Left ventricle myocardium inferior (tissue), 1 donor: ENCODE data around the gene TRAFD1. TPM values are rescaled to one million over a fixed set of nuclear protein-coding genes. Genes with fewer than 3 reads are reported as not detected.
A peak's percentile ranks its signal among the peaks of the same experiment; 100 is the strongest.
"Not testable (repeated sequence)": the region's sequence is repeated elsewhere in the genome, so short reads cannot be mapped to it uniquely, and the experiment has no call there.

ENCODE experiments used
- DNase-seq: peaks from one replicate; pipeline ENCODE4 v3.0.0-alpha.2; 2020
- H3K27ac ChIP-seq: fragments of 200-600 bp; replicated peaks from 2 replicates; pipeline ENCODE4 v1.8.0; 2021
- H3K27me3 ChIP-seq: fragments of 200-600 bp; 2 replicates; pipeline ENCODE4 v1.8.0; 2021; ENCODE audit warnings: low read depth
- H3K36me3 ChIP-seq: fragments of 200-600 bp; 2 replicates; pipeline ENCODE4 v1.8.0; 2021
- H3K4me1 ChIP-seq: fragments of 200-600 bp; 2 replicates; pipeline ENCODE4 v1.8.0; 2021
- H3K4me3 ChIP-seq: fragments of 200-600 bp; 2 replicates; pipeline ENCODE4 v1.8.0; 2021; ENCODE audit warnings: mild to moderate bottlenecking, moderate library complexity
- H3K9me3 ChIP-seq: fragments of 200-600 bp; replicated peaks from 2 replicates; pipeline ENCODE4 v1.8.0; 2021
- intact Hi-C: fragments of 100-400 bp; cut with micrococcal nuclease; formaldehyde crosslinking; loops from one replicate; pipeline ENCODE4 v1.11.0; 2022
- total RNA-seq: library from RNA; stranded (reverse); fragmentation: NEBNext Ultra II Directional; extraction: Animal tissue kit (Norgen Biotek cat#: 25700); gene quantifications from one replicate; pipeline ENCODE4 v1.2.1, GENCODE V29; 2021
- TF ChIP-seq, protein P1 (sequence below): fragments of 200-600 bp; IDR thresholded peaks from 2 replicates; pipeline ENCODE4 v1.8.0; 2021; ENCODE audit warnings: antibody characterized with exemption, mild to moderate bottlenecking, borderline replicate concordance
- donor health status: DM: no; HTN: yes; CAD: no; lungs with severe emphysema.

TRAFD1 gene
- total RNA-seq, 1 donor from 2014 or later = 19.8 TPM

DNA sequence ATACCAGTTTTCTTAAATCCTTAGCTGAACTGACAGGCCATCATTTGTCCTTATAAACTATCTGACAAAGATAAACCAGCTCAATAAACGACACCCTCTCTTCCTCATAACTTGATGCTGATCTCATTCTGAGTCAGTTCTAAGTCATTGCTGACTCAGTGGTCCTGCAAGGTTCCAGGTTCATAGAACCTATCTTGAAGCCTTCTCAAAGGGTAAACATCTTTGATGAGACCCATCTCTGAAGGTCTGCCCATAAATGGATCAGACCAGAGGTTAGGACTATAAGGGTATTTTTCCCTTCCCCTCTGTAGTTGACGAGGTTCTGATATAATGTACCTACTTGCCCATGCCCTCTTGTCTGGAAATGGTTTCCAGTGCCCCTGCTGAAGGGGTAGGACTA is 28.7 kb upstream of the TRAFD1 start:
- intact Hi-C loops = no loop called here
- no peak for DNase-seq
- H3K27ac ChIP-seq = no peak overlapping the region
- no peaks in the 10 kb centered on the region for H3K27me3 ChIP-seq
- TF ChIP-seq, protein P1, sequence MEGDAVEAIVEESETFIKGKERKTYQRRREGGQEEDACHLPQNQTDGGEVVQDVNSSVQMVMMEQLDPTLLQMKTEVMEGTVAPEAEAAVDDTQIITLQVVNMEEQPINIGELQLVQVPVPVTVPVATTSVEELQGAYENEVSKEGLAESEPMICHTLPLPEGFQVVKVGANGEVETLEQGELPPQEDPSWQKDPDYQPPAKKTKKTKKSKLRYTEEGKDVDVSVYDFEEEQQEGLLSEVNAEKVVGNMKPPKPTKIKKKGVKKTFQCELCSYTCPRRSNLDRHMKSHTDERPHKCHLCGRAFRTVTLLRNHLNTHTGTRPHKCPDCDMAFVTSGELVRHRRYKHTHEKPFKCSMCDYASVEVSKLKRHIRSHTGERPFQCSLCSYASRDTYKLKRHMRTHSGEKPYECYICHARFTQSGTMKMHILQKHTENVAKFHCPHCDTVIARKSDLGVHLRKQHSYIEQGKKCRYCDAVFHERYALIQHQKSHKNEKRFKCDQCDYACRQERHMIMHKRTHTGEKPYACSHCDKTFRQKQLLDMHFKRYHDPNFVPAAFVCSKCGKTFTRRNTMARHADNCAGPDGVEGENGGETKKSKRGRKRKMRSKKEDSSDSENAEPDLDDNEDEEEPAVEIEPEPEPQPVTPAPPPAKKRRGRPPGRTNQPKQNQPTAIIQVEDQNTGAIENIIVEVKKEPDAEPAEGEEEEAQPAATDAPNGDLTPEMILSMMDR = no peak
- H3K36me3 ChIP-seq = peaks cover 48% of the 10 kb centered on the region
- H3K4me3 ChIP-seq = no peak overlapping the region
- peaks cover 18% of the 10 kb centered on the region for H3K4me1 ChIP-seq
- H3K9me3 ChIP-seq = no peaks in the 10 kb centered on the region

DNA sequence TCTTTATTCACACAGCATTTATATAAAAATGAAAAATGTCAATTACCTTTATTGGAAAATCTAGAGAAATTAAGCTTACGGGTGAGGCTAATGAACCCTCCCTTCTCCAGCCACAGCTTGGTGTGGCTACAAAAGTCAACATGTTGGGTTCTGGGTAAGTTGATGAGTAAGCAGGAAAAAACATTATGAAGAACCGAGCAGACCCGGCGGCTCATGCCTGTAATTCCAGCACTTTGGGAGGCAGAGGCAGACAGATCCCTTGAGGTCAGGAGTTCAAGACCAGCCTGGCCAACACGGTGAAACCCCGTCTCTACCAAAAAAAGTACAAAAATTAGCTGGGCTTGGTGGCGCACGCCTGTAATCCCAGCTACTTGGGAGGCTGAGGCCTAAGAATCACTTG is 27.7 kb upstream of the TRAFD1 start:
- TF ChIP-seq, protein P1 = no peak
- no peak overlapping the region for H3K27ac ChIP-seq
- no peaks in the 10 kb centered on the region for H3K27me3 ChIP-seq
- no peak for DNase-seq
- H3K9me3 ChIP-seq = no peaks in the 10 kb centered on the region
- intact Hi-C loops = no loop called here
- no peak overlapping the region for H3K4me3 ChIP-seq
- H3K4me1 ChIP-seq = peaks cover 19% of the 10 kb centered on the region
- peaks cover 38% of the 10 kb centered on the region for H3K36me3 ChIP-seq

DNA sequence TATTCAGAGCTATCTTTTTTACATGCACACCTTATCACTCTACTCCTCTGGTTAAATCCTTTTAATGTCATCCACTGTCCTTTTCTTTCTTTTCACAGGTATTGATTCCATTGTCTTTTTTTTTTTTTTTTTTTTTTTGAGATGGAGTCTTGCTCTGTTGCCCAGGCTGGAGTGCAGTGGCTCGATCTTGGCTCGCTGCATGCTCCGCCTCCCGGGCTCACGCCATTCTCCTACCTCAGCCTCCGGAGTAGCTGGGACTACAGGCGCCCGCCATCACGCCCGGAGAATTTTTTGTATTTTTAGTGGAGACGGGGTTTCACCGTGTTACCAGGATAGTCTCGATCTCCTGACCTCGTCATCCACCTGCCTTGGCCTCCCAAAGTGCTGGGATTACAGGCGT is 24.9 kb upstream of the TRAFD1 start:
- peaks cover 35% of the 10 kb centered on the region for H3K36me3 ChIP-seq
- H3K9me3 ChIP-seq, intact Hi-C loops, DNase-seq, H3K4me3 ChIP-seq, H3K27ac ChIP-seq, H3K27me3 ChIP-seq: not testable (repeated sequence)
- peaks cover 44% of the 10 kb centered on the region for H3K4me1 ChIP-seq

DNA sequence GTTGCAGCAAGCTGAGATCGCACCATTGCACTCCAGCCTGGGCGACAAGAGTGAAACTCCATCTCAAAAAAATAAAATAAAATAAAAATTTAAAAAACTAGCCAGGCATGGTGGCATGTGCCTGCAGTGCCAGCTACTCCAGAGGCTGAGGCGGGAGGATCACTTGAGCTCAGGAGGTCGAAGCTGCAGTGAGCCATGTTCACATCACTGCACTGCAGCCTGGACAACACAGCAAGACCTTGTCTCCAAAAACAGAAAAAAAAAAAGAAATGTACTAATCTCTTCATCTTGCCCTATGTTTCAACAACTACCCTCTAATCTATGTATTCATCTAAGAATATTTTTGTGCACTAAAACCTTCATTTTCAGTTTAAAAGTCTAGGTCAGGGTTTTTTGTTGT is 23.2 kb upstream of the TRAFD1 start:
- Histone ChIP-seq H3K4me1 (peaks cover 46% of the 10 kb centered on the region), H3K27ac (no peak overlapping the region), H3K27me3 (no peaks in the 10 kb centered on the region), H3K9me3 (no peaks in the 10 kb centered on the region), H3K4me3 (no peak overlapping the region), H3K36me3 (peaks cover 29% of the 10 kb centered on the region)
- intact Hi-C loops = no loop called here
- TF ChIP-seq, protein P1 = no peak
- no peak for DNase-seq

DNA sequence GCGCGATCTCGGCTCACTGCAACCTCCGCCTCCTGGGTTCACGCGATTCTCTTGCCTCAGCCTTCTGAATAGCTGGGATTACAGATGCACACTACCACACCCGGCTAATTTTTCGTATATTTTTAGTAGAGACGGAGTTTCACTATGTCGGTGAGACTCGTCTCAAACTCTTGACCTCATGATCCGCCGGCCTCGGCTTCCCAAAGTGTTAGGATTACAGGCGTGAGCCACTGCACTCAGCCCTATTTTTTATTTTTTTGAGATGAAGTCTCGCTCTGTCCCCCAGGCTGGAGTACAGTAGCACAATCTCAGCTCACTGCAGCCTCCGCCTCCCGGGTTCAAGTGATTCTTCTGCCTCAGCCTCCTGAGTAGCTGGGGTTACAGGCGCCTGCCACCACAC is 22.6 kb upstream of the TRAFD1 start:
- H3K9me3 ChIP-seq, DNase-seq, H3K27me3 ChIP-seq, H3K4me3 ChIP-seq, intact Hi-C loops: not testable (repeated sequence)
- H3K36me3 ChIP-seq = peaks cover 28% of the 10 kb centered on the region
- peaks cover 52% of the 10 kb centered on the region for H3K4me1 ChIP-seq
- H3K27ac ChIP-seq = peak overlapping the region; percentile 3

DNA sequence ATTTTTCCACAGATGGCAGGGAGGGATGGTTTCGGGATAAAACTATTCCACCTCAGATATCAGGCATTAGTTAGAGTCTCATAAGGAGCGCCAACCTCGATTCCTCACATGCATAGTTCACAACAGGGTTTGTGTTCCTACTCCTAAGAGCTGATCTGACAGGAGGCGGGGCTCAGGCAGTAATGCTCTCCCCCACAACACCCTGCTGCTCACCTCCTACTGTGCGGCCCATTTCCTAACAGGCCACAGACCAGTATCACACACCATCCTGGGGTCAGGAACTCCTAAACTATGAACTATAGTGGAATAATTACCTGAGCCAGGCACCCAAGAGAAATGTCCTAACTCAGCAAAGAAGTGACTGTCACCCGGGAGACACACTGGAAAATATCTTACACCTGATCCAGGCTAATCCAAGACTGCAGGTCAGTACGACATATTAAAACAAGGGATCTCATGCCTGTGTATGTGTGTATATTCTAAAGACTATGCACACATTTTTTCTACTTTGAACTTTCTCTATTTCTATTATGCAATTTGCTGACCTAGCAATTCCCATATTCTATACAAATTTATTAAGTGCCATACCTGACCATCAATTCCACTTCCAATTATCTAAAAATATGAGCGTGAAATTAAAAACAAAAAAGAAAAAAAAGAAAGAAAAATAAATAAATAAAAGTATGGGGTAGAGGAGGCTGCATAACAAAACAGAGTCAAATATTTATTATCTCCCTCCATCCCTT is 21.4 kb upstream of the TRAFD1 start:
- Histone ChIP-seq H3K27me3 (no peaks in the 10 kb centered on the region), H3K27ac (peak overlapping the region; percentile 3), H3K4me1 (peaks cover 63% of the 10 kb centered on the region), H3K4me3 (no peak overlapping the region), H3K36me3 (peaks cover 23% of the 10 kb centered on the region), H3K9me3 (no peaks in the 10 kb centered on the region)
- TF ChIP-seq, protein P1 = no peak
- DNase-seq = no peak
- intact Hi-C loops = no loop called here
